ENCODE measurements around the gene IL10.

GRCh38 chr1:206793620-206794019 is 21.3 kb upstream of the IL10 start:
- TF ChIP-seq CTCF (conservative IDR thresholded peaks at IDR 0.05; ENCODE audit: low read length) (no peak), EZH2phosphoT487 (IDR thresholded peaks at IDR 0.05; ENCODE audit: borderline replicate concordance, low read depth, low read length) (no peak)
